HCT116 (cell line): ENCODE results near the gene MADD. TPM values are rescaled to one million over a fixed set of nuclear protein-coding genes. Genes with fewer than 3 reads are reported as not detected.

Experiments used
- ATAC-seq: fragments of 200-7000 bp; cut with Tn5 transposase; 2 replicates; pipeline ENCODE4 v1.9.1; 2020; ENCODE audit warnings: mild to moderate bottlenecking, moderate library complexity
- BruUV-seq: library from RNA; stranded (reverse); fragments of 400-500 nt; replicated peaks from 2 replicates; lab custom pipeline; 2021; lab: Mats Ljungman, UMichigan
- CTCF ChIA-PET: fragments of 300-600 bp; sonication (Branson Sonifier 250); formaldehyde crosslinking; loops from one replicate; lab custom pipeline; 2021; ENCODE audit warnings: antibody characterized with exemption; lab: Charles Lee
- POLR2A ChIA-PET: fragments of 300-600, 350-600 bp; sonication (Branson Sonifier 250); formaldehyde crosslinking; loops from one replicate; lab custom pipeline; 2021; ENCODE audit warnings: antibody characterized with exemption; lab: Charles Lee
- RAD21 ChIA-PET, 2 experiments: fragments of 300-600 bp; sonication (Branson Sonifier 250); formaldehyde crosslinking; loops; one replicate each; lab custom pipeline; 2023; ENCODE audit warnings: low total read pairs in 2 of 2; ENCODE audit not compliant: uncharacterized antibody in 2 of 2, unreplicated experiment in 2 of 2, low non-redundant PET in 1 of 2; lab: Charles Lee
- DNase-seq: peaks from one replicate; pipeline ENCODE4 v3.0.0-alpha.2; 2010; ENCODE audit warnings: low read depth, low spot score
- H2AFZ ChIP-seq: fragments of 200-600 bp; shearing (Covaris generic), sonication (generic); 2 replicates; pipeline ENCODE4 v1.6.1; 2017; ENCODE audit warnings: low read depth, mixed run types, mixed read lengths, antibody characterized with exemption, low read length; ENCODE audit not compliant: poor library complexity, severe bottlenecking
- H3K27ac ChIP-seq: 2 replicates; pipeline ENCODE4 v1.5.1; 2012; ENCODE audit warnings: low read depth, low read length
- H3K27me3 ChIP-seq: fragments of 200-600 bp; sonication (generic); 2 replicates; pipeline ENCODE4 v1.6.1; 2016; ENCODE audit warnings: mixed run types, low read length, mixed read lengths; ENCODE audit not compliant: insufficient read depth
- H3K36me3 ChIP-seq, 2 experiments: fragments of 200-500 bp in 1 of 2; fragments of 200-600 bp in 1 of 2; sonication (Bioruptor generic) in 1 of 2; sonication (generic) in 1 of 2; 2 replicates each; pipeline versions ENCODE4 v1.5.1 to v1.6.1; 2014 to 2016; ENCODE audit warnings: low read length in 2 of 2, inconsistent platforms in 1 of 2, mixed read lengths in 1 of 2, mixed run types in 1 of 2; ENCODE audit not compliant: insufficient read depth in 2 of 2, control insufficient read depth in 1 of 2
- H3K4me1 ChIP-seq, 2 experiments: fragments of 200-600 bp in 1 of 2; sonication (generic) in 1 of 2; 2 replicates each; pipeline versions ENCODE4 v1.5.1 to v1.6.1; 2012 to 2017; ENCODE audit warnings: low read length in 2 of 2, inconsistent platforms in 1 of 2, mild to moderate bottlenecking in 1 of 2, mixed read lengths in 1 of 2, mixed run types in 1 of 2, moderate library complexity in 1 of 2; ENCODE audit not compliant: insufficient read depth in 2 of 2, control insufficient read depth in 1 of 2
- H3K4me2 ChIP-seq: fragments of 200-600 bp; sonication (generic); 2 replicates; pipeline ENCODE4 v1.6.1; 2017; ENCODE audit warnings: mixed run types, low read length, mixed read lengths
- H3K4me3 ChIP-seq, 2 experiments: fragments of 200-600 bp in 1 of 2; sonication (generic) in 1 of 2; replicated peaks in 1 of 2; 2 replicates each; pipeline ENCODE4 v1.5.1; 2011 to 2016; ENCODE audit warnings: low read length in 2 of 2, control low read depth in 1 of 2, low read depth in 1 of 2, mild to moderate bottlenecking in 1 of 2, mixed read lengths in 1 of 2, mixed run types in 1 of 2
- H3K79me2 ChIP-seq: fragments of 200-600 bp; sonication (generic); 2 replicates; pipeline ENCODE4 v1.6.1; 2017; ENCODE audit warnings: mild to moderate bottlenecking, mixed run types, low read length, moderate library complexity, mixed read lengths; ENCODE audit not compliant: insufficient read depth
- H3K9ac ChIP-seq: fragments of 200-600 bp; sonication (generic); 2 replicates; pipeline ENCODE4 v1.6.1; 2016; ENCODE audit warnings: low read length, mixed read lengths
- H3K9me2 ChIP-seq: fragments of 200-600 bp; sonication (generic), shearing (Covaris generic); 2 replicates; pipeline ENCODE4 v1.6.1; 2017; ENCODE audit warnings: mixed run types, mild to moderate bottlenecking, moderate library complexity; ENCODE audit not compliant: insufficient read depth
- H3K9me3 ChIP-seq, 2 experiments: fragments of 200-500 bp in 1 of 2; fragments of 200-600 bp in 1 of 2; sonication (Bioruptor generic) in 1 of 2; sonication (generic) in 1 of 2; 2 replicates each; pipeline ENCODE4 v1.6.1; 2014 to 2017; ENCODE audit warnings: low read length in 2 of 2, mixed read lengths in 2 of 2, inconsistent platforms in 1 of 2, low read depth in 1 of 2, mild to moderate bottlenecking in 1 of 2, mixed run types in 1 of 2, moderate library complexity in 1 of 2; ENCODE audit not compliant: control insufficient read depth in 1 of 2, insufficient read depth in 1 of 2
- H4K20me1 ChIP-seq: fragments of 200-600 bp; sonication (generic), shearing (Covaris generic); 2 replicates; pipeline ENCODE4 v1.6.1; 2017; ENCODE audit warnings: mixed run types, mild to moderate bottlenecking, moderate library complexity; ENCODE audit not compliant: insufficient read depth
- CEBPB ChIP-seq: IDR thresholded peaks from 2 replicates; pipeline ENCODE4 v1.6.1; 2012; ENCODE audit warnings: low read depth
- EGR1 ChIP-seq: IDR thresholded peaks from 2 replicates; pipeline ENCODE4 v1.6.1; 2012; ENCODE audit warnings: low read depth
- ELF1 ChIP-seq: IDR thresholded peaks from 2 replicates; pipeline ENCODE4 v1.6.1; 2012; ENCODE audit warnings: low read depth, borderline replicate concordance
- EZH2 ChIP-seq: fragments of 200-600 bp; sonication (generic); IDR thresholded peaks from 2 replicates; pipeline ENCODE4 v1.6.1; 2017; ENCODE audit warnings: antibody characterized with exemption, mixed run types
- FOSL1 ChIP-seq: IDR thresholded peaks from 2 replicates; pipeline ENCODE4 v1.6.1; 2012; ENCODE audit warnings: low read depth
- JUND ChIP-seq: IDR thresholded peaks from 2 replicates; pipeline ENCODE4 v1.6.1; 2012
- REST ChIP-seq: IDR thresholded peaks from 2 replicates; pipeline ENCODE4 v1.6.1; 2012; ENCODE audit warnings: low read depth
- SIN3A ChIP-seq: IDR thresholded peaks from 2 replicates; pipeline ENCODE4 v1.6.1; 2012; ENCODE audit warnings: low read depth
- SRF ChIP-seq: IDR thresholded peaks from 2 replicates; pipeline ENCODE4 v1.6.1; 2012; ENCODE audit warnings: low read depth
- YY1 ChIP-seq: IDR thresholded peaks from 2 replicates; pipeline ENCODE4 v1.6.1; 2011; ENCODE audit warnings: low read length, low read depth, moderate library complexity, mild to moderate bottlenecking; ENCODE audit not compliant: insufficient replicate concordance; ENCODE audit errors: extremely low read depth
- intact Hi-C: fragments of 100-400 bp; cut with micrococcal nuclease; formaldehyde crosslinking; loops from 2 replicates; pipeline ENCODE4 v1.10.0; 2022
- total RNA-seq: library from RNA; stranded (reverse); gene quantifications from one replicate; pipeline ENCODE4 v1.2.1, GENCODE V29; 2021; ENCODE audit not compliant: unreplicated experiment

Gene MADD
- total RNA-seq, 1 experiment from 2014 or later, result 37.1 TPM

GRCh38 chr11:47359162-47359561, 89.2 kb downstream of the MADD start (continued):
- TF ChIP-seq REST, result no peak

GRCh38 chr11:47359586-47359985, 89.7 kb downstream of the MADD start:
- RAD21 ChIA-PET, result no interaction called here
- DNase-seq (no peak), ATAC-seq (no peak)
- Histone ChIP-seq H4K20me1 (no peaks in the 10 kb centered on the region), H3K79me2 (no peaks in the 10 kb centered on the region), H3K4me3 (no peak overlapping the region), H3K9ac (no peak overlapping the region), H3K9me2 (no peaks in the 10 kb centered on the region), H2AFZ (no peak overlapping the region), H3K36me3 (no peaks in the 10 kb centered on the region), H3K4me2 (no peak overlapping the region), H3K27me3 (no peaks in the 10 kb centered on the region), H3K9me3 (no peaks in the 10 kb centered on the region), H3K4me1 (peaks cover 0 to 13% of the 10 kb centered on the region in 2 experiments; a peak in 2 of 4 replicates), H3K27ac (no peak overlapping the region)
- BruUV-seq, result no TSS peak
- POLR2A ChIA-PET, result no interaction called here
- CTCF ChIA-PET, result no interaction called here
- intact Hi-C loops, result loop anchor here (10.0 kb wide), 1 partner anchor 105 kb away; the partner anchor contains the start of gene NR1H3
- TF ChIP-seq JUND, result no peak
- TF ChIP-seq SRF, result no peak
- TF ChIP-seq EZH2, result no peak

- no peak overlapping the region for H2AFZ ChIP-seq
- DNase-seq (no peak), ATAC-seq (no peak)
- no peak overlapping the region for H3K9ac ChIP-seq
- ChIA-PET POLR2A (no interaction called here), RAD21 (no interaction called here), CTCF (no interaction called here)
- H3K27ac ChIP-seq, result no peak overlapping the region
- H3K9me2 ChIP-seq, result no peaks in the 10 kb centered on the region
- H3K36me3 ChIP-seq, result no peaks in the 10 kb centered on the region
- H3K4me2 ChIP-seq, result no peak overlapping the region
- BruUV-seq, result no TSS peak
- H3K79me2 ChIP-seq, result no peaks in the 10 kb centered on the region
- no peaks in the 10 kb centered on the region for H3K27me3 ChIP-seq
- no peak overlapping the region for H3K4me3 ChIP-seq
- intact Hi-C loops, result no loop called here
- peaks cover 0 to 5% of the 10 kb centered on the region in 2 experiments; a peak in 2 of 4 replicates for H3K4me1 ChIP-seq
- no peaks in the 10 kb centered on the region for H4K20me1 ChIP-seq
- TF ChIP-seq JUND (no peak), EZH2 (no peak), FOSL1 (no peak), SIN3A (no peak), YY1 (no peak), REST (no peak), SRF (no peak), ELF1 (no peak), CEBPB (no peak), EGR1 (no peak)
- H3K9me3 ChIP-seq, result no peaks in the 10 kb centered on the region
Measured at GRCh38 chr11:47360341-47360740, 90.4 kb downstream of the MADD start.
